Ramos (cell line): ENCODE data around the gene SND1.

Source experiments
- in situ Hi-C: fragments of 300-500 bp; cut with MboI; formaldehyde crosslinking; loops from one replicate; pipeline ENCODE4 v1.14.3; 2022; ENCODE audit warnings: low sequenced_read_pairs; ENCODE audit not compliant: unreplicated experiment

The SND1 gene

DNA sequence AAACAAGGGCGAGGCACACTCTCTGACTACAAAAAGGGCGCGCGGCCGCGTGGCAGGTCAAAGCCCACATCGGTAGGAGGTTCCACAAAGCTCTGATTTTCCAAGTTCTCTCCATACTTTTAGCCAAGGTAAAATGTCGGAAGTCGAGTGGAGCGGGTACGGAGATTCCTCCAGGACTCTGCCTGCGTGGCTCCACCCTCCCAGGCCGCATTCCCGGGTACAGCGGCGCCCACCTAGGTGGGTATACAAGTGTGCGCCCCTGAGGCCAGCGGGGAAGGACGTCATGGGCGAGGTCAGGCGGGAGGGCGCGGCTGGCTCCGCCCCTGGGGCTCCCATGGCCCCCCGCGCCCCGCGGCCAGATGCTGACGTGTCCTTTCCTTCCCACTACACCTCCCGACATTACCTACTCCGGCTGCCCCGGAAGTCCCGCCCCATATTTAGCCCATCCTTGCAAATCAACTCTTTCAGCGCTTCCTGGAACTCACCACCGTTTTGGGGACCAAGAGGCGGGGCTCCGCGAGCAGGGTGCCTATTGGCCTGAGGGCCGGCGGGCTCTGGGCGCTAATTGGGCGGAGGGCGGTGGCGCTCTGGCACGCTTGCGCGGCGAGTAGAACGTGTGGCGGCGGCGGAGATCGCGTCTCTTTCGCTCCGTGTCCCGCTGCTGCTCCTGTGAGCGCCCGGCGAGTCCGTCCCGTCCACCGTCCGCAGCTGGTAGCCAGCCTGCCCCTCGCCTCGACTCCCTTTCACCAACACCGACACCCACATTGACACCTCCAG is at the start of gene SND1:
SND1 (plus strand) TSS at position 639 of the 777 bp plus-strand sequence. CDS start 180 bp downstream, outside the sequence.
- in situ Hi-C loops: no loop called here

DNA sequence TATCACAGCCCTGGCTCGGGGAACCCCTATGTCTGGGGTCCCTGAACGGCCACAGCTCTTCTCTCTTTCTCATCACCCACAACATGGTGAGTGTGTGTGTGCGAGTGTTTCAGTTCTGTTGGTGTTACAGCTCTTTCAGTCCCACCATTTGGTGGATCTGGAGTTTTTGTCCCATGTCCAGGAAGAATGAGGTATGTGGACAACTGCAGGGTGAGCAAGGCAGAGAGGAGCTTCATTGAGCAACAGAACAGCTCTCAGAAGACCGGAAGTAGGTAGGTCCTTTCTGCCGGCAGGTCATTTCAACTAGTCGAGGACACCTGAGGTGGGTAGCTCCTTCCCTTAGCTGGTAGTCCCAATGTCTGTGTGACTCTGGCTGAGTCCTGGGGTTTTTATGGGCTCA is 43.5 kb upstream of the SND1 start:
- in situ Hi-C loops: no loop called here

DNA sequence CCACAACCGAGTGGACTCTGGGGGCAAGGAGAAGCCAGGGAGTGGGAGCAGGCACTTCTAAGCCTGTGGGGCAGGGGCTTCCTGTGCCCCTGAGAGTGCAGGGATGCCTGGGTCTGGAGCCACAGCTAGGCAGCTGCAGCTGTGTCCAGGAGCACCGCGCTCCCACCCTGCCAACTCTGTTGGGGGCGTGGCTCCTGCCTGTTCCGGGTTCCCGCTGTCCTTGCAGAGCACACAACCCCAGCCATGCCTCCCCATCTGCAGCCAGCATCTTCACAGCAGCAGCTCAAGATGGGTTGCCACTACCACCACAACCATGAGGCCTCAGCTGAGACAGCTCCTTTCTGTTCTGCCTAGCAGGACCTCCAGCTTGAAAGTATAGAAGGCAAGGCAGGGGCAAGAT is 42.7 kb upstream of the SND1 start:
- in situ Hi-C loops: no loop called here

DNA sequence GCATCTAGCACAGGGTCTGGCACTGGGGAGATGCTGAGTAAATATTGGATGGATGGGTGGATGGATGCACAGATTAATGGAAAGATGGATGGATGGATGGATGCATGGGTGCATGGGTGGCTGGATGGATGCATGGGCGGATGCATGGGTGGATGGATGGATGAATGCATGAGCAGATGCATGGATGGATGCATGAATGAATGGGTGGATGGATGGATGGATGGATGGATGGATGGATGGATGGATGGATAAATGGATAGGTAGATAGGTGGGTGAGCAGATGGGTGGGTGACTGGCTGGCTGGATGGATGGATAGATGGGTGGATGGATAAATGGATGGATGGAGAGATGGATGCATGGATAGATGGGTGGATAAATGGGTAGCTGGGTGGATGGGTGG is 39.7 kb upstream of the SND1 start:
- in situ Hi-C loops: no loop called here

DNA sequence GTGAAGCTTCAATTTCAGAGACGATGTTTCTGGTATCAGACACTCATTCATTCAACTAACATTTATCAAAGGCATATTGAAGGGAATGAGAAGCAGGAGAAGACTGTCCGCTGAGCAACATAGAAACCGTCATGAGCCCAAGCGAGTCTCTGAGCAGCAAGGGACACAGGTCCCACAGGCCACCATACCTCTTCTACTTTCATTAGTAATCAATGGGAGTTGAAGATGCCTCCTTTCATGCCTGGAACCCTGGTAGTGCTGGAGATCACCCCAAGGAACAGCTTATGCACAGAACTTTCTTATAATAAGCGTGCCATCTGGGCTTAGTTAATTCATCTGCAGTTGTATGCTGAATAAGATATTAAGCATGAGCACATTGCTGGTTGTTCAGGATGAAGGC is 35.3 kb upstream of the SND1 start:
- in situ Hi-C loops: no loop called here

DNA sequence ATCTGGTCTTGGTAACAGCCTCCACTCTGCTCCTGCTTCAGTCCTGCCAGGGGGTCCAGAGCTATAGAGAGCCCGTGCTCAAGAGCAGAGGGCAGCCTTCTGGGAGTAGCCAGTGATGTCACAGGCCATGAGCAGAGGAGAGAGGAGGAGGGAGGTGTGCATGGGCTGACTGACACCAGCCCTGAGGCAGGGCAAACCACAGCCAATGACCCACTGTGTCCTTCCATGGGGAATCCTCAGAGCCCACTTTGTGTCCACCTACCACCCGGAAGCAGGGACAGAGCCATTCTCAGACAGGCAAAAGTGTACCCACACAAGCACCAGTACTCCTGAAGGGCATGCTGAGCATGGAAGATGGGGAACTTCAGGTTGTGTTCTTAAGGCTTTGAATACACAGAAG is 34.0 kb upstream of the SND1 start, which contains the start of gene PAX4:
PAX4 (minus strand) TSS at position 101 of the 400 bp plus-strand sequence. CDS start 2,214 bp downstream, outside the sequence.
- in situ Hi-C loops: no loop called here

DNA sequence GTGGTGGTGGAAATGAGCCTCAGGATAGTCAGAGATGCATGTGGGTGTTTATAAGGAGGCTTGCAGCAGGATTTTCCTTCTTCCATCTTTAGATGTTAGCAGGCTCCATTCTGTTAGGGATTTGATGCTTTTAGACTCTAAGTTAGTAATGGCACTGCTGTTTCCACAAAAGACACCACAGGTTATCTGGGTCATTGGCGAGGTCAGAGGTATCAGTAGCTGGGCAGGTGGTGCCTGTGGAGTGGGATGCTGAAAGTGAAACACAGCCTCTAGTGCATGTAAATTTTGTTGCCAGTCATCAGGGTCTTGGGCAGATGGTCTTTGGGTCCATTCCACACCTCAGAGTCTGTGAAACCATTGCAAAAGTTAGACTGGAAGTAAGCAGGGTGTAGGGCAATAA is 33.2 kb upstream of the SND1 start:
- in situ Hi-C loops: no loop called here

DNA sequence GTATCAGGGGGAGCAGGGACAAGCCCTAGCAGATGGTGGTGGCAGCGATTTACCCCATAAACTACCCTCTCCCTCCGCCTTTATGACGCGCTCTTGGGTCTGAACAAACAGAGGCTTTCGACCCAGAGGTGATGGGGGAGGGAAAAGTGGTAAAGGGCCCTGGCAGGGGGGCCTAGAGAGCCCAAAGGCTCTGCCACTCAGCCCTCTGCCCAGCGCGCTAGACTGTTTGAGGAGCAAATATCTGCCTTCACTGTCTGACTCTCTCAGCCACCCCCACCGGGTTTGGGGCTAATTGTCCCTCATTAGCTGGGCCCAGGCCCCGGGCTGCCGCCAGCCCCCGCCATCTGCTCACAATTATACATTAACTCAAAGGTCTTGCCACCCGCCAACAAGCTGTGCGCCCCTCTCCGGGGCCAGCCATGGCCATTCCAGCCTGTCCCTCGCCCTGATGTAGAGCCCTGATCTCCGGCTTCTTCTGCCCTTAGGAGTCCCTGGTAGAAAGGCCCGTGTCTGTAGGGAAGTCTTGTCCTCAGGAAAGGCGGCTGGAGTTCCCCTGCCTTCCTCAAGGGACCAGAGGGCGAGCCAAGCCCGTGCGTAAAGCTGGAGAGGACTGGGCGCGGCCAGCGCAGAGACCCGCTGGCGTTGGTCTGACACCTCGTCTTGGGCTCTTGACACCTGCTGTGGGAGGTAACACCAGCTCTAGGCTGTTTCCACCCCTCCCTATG is 32.2 kb upstream of the SND1 start:
- in situ Hi-C loops: no loop called here

DNA sequence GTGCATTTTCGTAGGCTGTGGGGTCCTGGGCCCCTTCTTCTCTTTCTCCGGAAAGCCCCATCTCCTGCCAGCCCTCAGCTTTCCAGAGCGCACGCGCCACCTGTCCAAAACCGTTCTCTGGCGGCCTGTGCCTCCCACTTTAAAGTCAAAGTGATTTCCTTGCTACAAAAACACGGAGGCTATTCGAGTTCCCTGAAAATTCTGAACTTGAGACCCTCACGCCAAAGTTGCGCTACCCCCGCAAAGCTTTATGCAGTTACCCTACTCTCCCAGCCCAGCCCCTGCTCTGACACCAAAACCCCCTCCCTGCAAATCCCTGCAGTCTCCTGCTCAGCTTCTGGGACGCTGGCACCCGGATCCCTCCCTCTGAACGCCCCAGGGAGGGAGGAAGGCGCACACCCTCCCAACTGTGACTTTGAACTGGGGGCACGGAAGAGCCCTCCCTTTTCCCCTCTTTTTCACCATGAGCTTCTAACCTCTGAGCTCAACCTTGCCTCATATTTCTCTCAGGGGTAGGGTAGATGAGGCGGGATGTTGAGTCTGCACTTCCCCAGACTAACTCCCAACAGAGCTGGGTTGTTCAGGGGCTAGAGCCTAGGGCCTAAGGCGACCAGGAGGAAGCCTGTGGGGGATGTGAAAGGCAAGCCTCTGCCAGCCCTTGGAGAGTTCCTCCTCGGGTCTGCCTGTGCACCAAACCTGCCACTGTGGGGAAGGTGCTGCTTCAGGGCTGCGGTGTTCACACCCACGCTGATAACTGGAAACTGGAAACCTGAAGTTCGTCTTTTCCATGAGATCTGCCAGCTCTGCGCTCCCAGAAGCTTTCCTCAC is 31.4 kb upstream of the SND1 start:
- in situ Hi-C loops: no loop called here

DNA sequence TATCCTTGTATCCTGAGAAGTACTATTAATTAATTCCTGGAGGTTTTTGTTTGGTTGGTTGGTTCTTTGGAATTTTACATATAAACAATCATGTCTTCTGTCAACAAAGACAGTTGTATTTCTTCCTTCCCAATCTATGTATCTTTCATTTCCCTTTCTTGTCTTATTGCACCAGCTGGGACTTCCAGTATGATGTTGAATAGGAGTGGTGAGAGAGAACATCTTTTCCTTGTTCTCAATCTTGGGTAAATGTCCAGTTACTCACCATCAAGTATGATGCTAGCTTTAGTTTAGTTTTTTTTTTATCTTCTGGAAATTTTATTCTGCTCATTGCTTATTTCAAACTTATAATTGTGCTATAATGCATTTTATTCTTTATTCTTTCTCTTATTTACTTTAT is 26.7 kb upstream of the SND1 start:
- in situ Hi-C loops: no loop called here

DNA sequence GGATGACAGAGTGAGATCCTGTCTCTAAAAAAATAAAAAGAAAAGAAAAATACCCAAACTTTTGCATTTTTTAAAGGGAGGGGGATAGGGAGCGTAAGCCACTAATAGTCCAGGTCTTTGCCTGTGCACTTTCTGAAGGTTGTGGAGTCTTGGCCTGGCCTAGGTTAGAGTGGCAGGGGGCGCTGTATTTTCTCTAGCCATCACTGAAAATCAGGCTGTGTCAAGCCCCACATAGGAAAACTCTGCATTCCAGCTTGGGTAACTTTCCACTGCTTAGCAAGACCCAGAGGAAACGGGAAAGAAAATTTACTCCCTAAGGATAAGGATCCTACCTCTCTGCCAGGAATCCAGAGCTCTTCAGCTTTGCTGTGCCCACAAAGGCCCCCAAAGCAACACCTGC is 23.5 kb upstream of the SND1 start:
- in situ Hi-C loops: no loop called here

DNA sequence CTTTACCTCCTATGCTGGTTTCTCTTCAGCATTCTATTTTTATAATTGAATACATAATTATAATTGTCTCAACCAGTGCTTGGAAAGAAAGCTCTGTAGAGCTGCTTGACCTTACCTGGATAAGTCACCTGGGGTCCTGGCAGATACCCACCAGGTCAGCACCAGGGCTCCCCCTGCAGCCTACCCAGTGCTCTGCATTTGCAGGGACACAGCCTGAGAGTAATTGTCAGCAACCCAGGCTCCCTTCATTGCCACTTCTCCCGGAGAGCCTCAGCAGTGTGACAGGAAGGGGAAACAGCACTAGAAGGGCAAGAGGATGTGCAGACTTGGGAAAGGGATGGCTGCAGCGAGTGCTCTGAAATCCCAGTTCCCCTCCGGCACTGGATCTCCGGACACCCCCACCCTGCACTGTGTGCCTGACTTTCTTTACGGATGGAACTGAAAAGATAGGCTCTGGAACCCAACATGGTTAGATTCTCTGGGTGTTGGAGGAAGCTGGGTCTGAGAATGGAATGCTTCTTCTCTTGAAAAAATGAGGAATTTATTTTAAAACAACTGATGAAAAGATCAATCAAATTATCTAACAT is 22.6 kb upstream of the SND1 start:
- in situ Hi-C loops: no loop called here

DNA sequence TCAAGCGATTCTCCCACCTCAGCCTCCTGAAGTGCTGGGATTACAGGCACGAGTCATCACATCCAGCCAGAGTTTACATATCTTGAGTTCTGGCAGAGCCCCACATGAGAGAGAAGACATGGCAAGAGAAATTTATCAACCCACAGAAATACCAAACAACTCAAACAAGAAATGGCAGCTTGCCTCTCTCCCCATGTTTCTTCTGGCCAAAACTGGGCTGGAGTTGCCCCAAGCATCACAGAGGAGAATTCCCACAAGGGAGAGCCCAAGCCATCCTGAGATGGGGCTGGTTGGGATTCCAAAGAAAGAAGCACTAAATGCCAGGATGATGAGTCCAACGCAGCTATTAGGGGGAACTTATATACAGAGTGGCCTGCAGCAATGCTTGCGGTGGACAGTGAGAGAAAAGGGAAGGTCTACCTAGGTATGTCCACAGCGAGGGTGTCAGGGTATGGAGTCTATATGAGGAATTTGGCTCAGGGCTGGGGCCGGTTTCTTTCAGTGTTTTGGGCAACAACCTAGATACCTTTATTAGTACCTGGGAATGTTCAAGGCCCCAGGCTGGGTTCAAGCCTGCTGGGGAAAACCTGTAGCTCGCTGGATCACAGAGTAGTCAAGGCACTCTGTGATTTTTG is 19.6 kb upstream of the SND1 start:
- in situ Hi-C loops: no loop called here

DNA sequence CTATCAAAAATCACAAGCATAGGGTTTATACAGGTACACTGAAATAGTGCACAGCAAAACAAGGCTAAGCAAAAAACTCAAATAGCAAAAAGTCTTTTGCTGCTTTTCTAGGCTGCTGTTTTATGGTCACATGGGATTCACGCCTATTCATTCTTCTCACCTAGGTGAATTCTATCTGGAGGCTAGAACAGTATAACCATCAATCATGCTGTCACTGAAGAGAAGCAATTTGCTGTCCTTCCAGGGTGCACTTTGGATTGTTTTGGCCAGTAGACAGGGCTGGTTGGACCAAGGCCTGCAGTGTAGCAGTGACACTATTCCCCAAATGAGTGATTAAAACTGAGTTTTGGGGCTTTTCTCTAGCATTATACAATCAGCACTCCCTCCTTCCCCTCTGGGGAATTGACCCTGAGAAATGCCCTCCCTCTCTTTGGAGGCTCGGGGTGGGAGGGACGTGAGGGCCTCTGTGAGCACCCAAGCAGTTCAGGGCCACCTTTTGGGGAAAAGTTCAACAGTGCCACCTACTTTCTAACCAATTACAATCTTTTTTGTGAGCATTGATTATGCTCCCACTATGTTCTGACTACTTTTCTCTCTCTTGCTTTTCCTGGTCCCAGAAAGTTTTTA is 16.2 kb upstream of the SND1 start:
- in situ Hi-C loops: no loop called here

DNA sequence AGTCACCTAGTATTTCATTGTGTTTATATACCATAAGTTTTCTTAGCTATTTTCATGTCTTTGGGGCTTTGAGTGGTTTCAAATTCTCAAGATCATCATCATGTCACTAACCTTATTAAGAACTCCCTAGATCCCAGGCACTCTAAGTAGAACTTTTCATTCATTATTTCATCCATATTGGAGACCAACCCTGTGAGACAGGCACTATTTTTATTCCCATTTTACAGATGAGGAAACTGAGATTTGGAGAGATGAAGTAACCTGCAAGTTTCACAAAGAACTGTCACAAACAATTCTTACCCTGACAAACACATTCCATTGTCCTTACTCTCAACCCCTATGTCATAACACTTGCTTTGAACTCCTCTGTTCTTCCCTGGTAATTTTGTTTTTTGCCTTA is 13.8 kb upstream of the SND1 start:
- in situ Hi-C loops: no loop called here

DNA sequence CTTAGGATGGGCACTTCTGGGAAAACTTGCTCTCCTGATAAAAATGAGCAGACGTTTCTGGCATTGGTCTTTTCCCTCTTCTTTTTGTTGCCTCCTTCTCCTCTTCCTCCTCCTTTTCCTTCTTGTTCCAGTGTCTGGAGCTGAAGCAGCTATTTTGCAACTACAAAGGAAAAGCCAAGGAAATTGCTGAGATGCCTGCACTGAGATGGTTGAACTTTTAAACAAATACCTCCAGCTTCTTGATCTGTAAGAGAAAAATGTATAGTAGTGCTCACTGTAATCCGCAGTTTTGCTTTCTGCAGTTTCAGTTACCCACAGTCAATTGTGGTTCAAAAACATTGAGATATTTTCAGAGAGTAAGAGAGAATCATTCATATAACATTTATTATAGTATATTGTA is 7.5 kb upstream of the SND1 start:
- in situ Hi-C loops: no loop called here

DNA sequence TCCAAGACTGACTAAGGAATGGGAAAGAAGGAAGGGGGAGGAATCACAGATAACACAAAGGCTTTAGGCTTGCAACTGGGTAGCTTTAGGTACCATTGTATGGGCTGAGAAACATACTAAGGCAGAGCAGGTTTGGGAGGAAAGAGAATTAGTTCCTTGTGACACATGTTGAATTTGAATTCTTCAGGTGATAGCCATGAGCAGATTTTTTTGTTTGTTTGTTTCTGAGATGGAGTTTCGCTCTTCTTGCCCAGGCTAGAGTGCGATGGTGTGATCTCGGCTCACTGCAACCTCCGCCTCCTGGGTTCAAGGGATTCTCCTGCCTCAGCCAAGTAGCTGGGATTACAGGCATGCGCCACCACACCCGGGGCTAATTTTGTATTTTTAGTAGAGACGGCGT is 4.4 kb upstream of the SND1 start:
- in situ Hi-C loops: no loop called here

DNA sequence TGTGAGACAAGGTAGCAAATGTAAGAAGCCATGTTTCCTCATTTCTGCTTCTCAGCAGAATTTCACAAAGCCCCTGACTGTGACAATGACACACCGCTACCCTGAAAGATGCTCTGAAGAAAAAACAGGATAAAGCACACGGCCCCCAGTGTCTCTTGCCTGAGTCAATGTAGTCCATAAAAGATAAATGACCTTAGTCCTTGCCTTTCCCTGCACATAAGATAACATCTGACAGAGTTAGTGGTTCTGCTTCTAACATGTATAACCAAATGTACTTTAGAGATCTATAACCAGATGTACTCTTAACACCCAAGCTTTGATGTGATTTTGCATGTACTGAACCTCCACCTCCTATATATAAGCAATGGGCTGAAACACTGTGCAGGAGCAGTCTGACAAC is 3.0 kb upstream of the SND1 start:
- in situ Hi-C loops: no loop called here

DNA sequence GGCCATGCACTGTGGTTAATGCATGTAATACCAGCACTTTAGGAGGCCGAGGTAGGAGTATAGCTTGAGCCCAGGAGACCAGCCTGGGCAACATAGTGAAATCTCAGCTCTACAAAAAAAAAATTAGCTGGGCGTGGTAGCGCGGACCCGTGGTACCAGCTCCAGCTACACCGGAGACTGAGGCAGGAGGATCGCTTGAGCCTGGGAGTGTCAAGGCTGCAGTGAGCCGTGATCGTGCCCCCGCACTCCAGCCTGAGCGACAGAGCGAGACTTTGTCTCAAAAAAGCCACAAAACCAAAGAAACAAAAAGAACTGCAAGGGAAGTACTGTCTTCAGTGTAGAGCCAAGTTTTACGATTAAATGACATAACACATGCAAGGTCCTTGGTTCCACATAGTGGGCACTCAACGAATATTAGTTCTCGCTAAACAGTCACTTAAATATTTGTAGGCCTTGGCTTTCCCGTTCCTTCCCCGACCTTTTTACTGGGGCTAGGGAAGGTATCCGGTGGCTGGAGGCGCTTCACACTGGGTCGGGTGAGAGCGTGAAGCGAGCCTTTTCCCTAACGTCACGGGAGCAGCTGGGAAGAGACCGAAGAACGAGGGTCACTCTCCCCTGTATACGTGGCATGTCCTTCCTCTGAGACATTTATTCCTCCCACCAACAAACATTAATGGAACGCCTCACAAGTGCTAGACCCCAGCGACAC is 993 bp upstream of the SND1 start:
- in situ Hi-C loops: no loop called here
